Panc1 (cell line): ENCODE measurements around the gene LIPT2.

ENCODE experiments used
- CTCF ChIP-seq: fragments of 450-650 bp; IDR thresholded peaks from 2 replicates; pipeline ENCODE4 v1.5.1; 2017; ENCODE audit warnings: mild to moderate bottlenecking
- POLR2AphosphoS5 ChIP-seq: IDR thresholded peaks from 2 replicates; pipeline ENCODE4 v1.6.1; 2012; ENCODE audit warnings: mild to moderate bottlenecking, low read depth, low read length, moderate library complexity
- REST ChIP-seq, 2 experiments: IDR thresholded peaks; 2 replicates each; pipeline ENCODE4 v1.6.1; 2011 to 2012; ENCODE audit warnings: low read depth in 2 of 2, control low read depth in 1 of 2, low read length in 1 of 2, mild to moderate bottlenecking in 1 of 2, moderate library complexity in 1 of 2; ENCODE audit not compliant: insufficient read depth in 1 of 2
- SIN3A ChIP-seq: IDR thresholded peaks from 2 replicates; pipeline ENCODE4 v1.6.1; 2012; ENCODE audit warnings: low read depth, mild to moderate bottlenecking, low read length, moderate library complexity, borderline replicate concordance; ENCODE audit not compliant: insufficient read depth
- TCF7L2 ChIP-seq: IDR thresholded peaks from 2 replicates; pipeline ENCODE4 v1.6.1; 2011; ENCODE audit warnings: mild to moderate bottlenecking, low read depth, low read length, inconsistent platforms

GRCh38 chr11:74521666-74522252, 28.2 kb upstream of the LIPT2 start:
- TF ChIP-seq CTCF, result no peak
- no peak for TF ChIP-seq TCF7L2
- no peak for TF ChIP-seq REST (IDR thresholded peaks at IDR 0.05; ENCODE audit: insufficient read depth in 1 of 2, low read depth in 2 of 2, low read length in 1 of 2)
- TF ChIP-seq POLR2AphosphoS5, result no peak
- TF ChIP-seq SIN3A, result no peak
